GM19099 (cell line): ENCODE results near the gene STIL.
A peak's percentile ranks its signal among the peaks of the same experiment; 100 is the strongest.

Experiments
- POLR2A ChIP-seq: IDR thresholded peaks from 3 replicates; pipeline ENCODE4 v1.6.1; 2011; ENCODE audit warnings: low read depth; ENCODE audit not compliant: insufficient read length; ENCODE audit errors: extremely low read depth

The STIL gene

GRCh38 chr1:47313915-47314664 is at the start of gene STIL:
Gene STIL, minus strand, starts transcription at chr1:47314147. Its CDS starts 3,828 bp downstream, at chr1:47310319.
- peak; percentile 78 for TF ChIP-seq POLR2A

- TF ChIP-seq POLR2A: no peak
These were observed 48.9 kb upstream of the STIL start for GRCh38 chr1:47362828-47363227.

- TF ChIP-seq POLR2A: no peak
These were observed 47.4 kb upstream of the STIL start for GRCh38 chr1:47361380-47361779.

- TF ChIP-seq POLR2A: no peak
These were observed 37.4 kb upstream of the STIL start for GRCh38 chr1:47351305-47351704.

GRCh38 chr1:47348246-47348645 is 34.3 kb upstream of the STIL start:
- no peak for TF ChIP-seq POLR2A

GRCh38 chr1:47347735-47348134 is 33.8 kb upstream of the STIL start:
- TF ChIP-seq POLR2A: no peak

GRCh38 chr1:47340227-47340626 is 26.3 kb upstream of the STIL start:
- no peak for TF ChIP-seq POLR2A

- TF ChIP-seq POLR2A: no peak
These were observed 24.5 kb upstream of the STIL start for GRCh38 chr1:47338249-47339077.

- no peak for TF ChIP-seq POLR2A
These were observed 23.4 kb upstream of the STIL start for GRCh38 chr1:47337350-47337749.

- TF ChIP-seq POLR2A: peak; percentile 46
These were observed 21.0 kb upstream of the STIL start for GRCh38 chr1:47334765-47335435.

GRCh38 chr1:47333922-47334764 is 20.2 kb upstream of the STIL start:
- TF ChIP-seq POLR2A: peak; percentile 69

GRCh38 chr1:47333578-47333921 is 19.6 kb upstream of the STIL start, which contains the start of gene CMPK1:
Gene CMPK1, plus strand, starts transcription at chr1:47333790. Its CDS starts 156 bp downstream, at chr1:47333946.
- TF ChIP-seq POLR2A: peak; percentile 76

GRCh38 chr1:47332779-47333577 is 19.0 kb upstream of the STIL start:
- TF ChIP-seq POLR2A: no peak

GRCh38 chr1:47331875-47332274 is 17.9 kb upstream of the STIL start:
- no peak for TF ChIP-seq POLR2A
